Thymus (tissue), 11 donors: ENCODE measurements around the gene RAP1GAP. TPM values are rescaled to one million over a fixed set of nuclear protein-coding genes. Genes with fewer than 3 reads are reported as not detected.
A peak's percentile ranks its signal among the peaks of the same experiment; 100 is the strongest.

Experiments used
- DNase-seq, 9 donors: peaks; one replicate each; pipeline ENCODE4 v3.0.0-alpha.2; 2013; ENCODE audit warnings: low spot score in 9 of 9, low read depth in 6 of 9, missing footprints in 1 of 9
- H3K27ac ChIP-seq, 2 donors: one replicate each; pipeline ENCODE4 v1.5.1; 2013; ENCODE audit warnings: control low read depth in 1 of 2, low read depth in 1 of 2, low read length in 1 of 2, mild to moderate bottlenecking in 1 of 2, moderate library complexity in 1 of 2
- H3K27me3 ChIP-seq, 2 donors: one replicate each; pipeline ENCODE4 v1.5.1; 2013; ENCODE audit warnings: low read length in 1 of 2; ENCODE audit not compliant: control insufficient read depth in 2 of 2, insufficient read depth in 1 of 2
- H3K36me3 ChIP-seq, 2 donors: one replicate each; pipeline ENCODE4 v1.5.1; 2013; ENCODE audit warnings: low read length in 1 of 2, mild to moderate bottlenecking in 1 of 2, moderate library complexity in 1 of 2; ENCODE audit not compliant: control insufficient read depth in 2 of 2, insufficient read depth in 2 of 2
- H3K4me1 ChIP-seq, 2 donors: one replicate each; pipeline ENCODE4 v1.5.1; 2013; ENCODE audit warnings: low read length in 2 of 2; ENCODE audit not compliant: control insufficient read depth in 2 of 2, insufficient read depth in 2 of 2
- H3K4me3 ChIP-seq, 2 donors: one replicate each; pipeline ENCODE4 v1.5.1; 2013; ENCODE audit warnings: low read length in 2 of 2, control low read depth in 1 of 2, mild to moderate bottlenecking in 1 of 2
- H3K9me3 ChIP-seq, 2 donors: one replicate each; pipeline ENCODE4 v1.5.1; 2013; ENCODE audit warnings: low read length in 1 of 2, mild to moderate bottlenecking in 1 of 2; ENCODE audit not compliant: control insufficient read depth in 2 of 2, insufficient read depth in 1 of 2
- WGBS: extraction: QIAGEN DNeasy Blood & Tissue Kit; methylation state at CpG from one replicate; pipeline ENCODE4 v1.1.7; 2013; 5-methylcytosine and 5-hydroxymethylcytosine counted together
- polyA plus RNA-seq: library from polyadenylated mRNA; stranded (reverse); fragments of 200-250 nt; gene quantifications from one replicate; pipeline ENCODE4 v1.2.3, GENCODE V29; 2013
- total RNA-seq: library from RNA; stranded (reverse); fragments of 120-200 nt; gene quantifications from one replicate; pipeline ENCODE4 v1.2.4, GENCODE V29; 2013
- donor health status: healthy.

The RAP1GAP gene
- total and polyA plus RNA-seq, 2 donors = 1.6 to 3.5 TPM

DNA sequence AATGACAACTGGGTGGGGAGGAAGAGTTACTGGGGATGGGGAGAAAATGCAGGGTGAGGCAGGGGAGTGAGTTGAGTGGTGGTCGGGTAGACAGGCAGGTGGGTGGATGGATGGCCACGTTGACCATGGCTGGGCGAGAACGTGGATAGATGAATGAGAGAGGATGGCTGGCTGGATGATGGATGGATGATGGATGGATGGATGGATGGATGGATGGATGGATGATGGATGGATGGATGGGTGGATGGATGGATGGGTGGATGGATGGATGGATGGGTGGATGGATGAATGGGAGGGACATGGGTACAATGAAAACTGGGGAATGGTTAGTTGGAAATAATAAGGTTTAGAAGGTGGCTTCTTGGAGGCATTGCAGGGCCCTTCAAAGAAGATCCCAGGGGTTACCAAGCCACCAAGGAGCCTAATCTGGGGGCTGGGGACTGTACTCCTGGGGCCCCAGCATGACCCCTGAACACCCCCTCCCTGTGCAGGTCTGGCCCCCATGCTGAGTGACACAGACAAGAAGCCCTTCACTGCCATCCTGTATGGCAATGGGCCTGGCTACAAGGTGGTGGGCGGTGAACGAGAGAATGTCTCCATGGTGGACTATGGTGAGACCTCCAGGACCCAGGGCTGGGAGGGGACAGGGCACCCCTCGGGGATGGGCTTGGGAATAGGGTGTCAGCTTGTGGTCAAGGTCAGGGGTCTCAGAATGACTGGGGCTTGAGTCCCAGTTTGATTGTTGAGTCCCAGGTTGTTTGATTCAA, 92.9 kb downstream of the RAP1GAP start:
- Histone ChIP-seq H3K27ac (no peak overlapping the region), H3K27me3 (peaks cover 0 to 28% of the 10 kb centered on the region in 2 donors), H3K4me1 (peaks cover 0 to 2% of the 10 kb centered on the region in 2 donors), H3K9me3 (no peaks in the 10 kb centered on the region), H3K36me3 (no peaks in the 10 kb centered on the region), H3K4me3 (no peak overlapping the region)
- 97% methylated on average over 7 of the region's 7 CpGs for WGBS
- DNase-seq = no peak

DNA sequence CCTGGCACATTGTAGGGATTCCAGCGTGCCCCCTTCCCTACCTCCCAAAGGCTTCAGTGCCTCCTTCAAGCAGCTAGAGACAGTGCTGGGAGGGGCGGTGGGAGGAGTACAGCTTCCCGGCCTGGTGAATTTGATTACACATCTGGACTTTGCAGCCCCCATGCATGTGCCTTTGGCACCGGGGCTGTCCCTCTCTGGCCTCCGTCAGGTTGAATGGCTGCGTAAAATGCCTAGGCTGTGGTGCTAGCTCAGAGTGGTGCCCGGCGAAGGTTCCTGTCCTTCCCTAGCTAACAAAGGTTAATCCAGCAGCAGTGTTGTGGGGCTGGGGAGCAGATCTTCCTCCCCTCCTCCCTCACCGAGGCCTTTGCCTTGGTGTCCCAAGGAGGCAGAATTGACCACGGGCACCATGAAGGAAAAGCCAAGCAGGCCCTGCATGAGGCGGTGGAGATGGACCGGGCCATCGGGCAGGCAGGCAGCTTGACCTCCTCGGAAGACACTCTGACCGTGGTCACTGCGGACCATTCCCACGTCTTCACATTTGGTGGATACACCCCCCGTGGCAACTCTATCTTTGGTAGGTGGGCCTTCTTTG, 93.7 kb downstream of the RAP1GAP start:
- H3K9me3 ChIP-seq = no peaks in the 10 kb centered on the region
- peaks cover 0 to 28% of the 10 kb centered on the region in 2 donors for H3K27me3 ChIP-seq
- H3K36me3 ChIP-seq = no peaks in the 10 kb centered on the region
- H3K4me1 ChIP-seq = peaks cover 0 to 2% of the 10 kb centered on the region in 2 donors
- H3K4me3 ChIP-seq = no peak overlapping the region
- no peak for DNase-seq
- H3K27ac ChIP-seq = no peak overlapping the region
- WGBS = 97% methylated on average over 18 of the region's 18 CpGs

- Histone ChIP-seq H3K36me3 (no peaks in the 10 kb centered on the region), H3K4me3 (no peak overlapping the region), H3K9me3 (no peaks in the 10 kb centered on the region), H3K27me3 (peaks cover 0 to 30% of the 10 kb centered on the region in 2 donors), H3K4me1 (peaks cover 0 to 2% of the 10 kb centered on the region in 2 donors), H3K27ac (no peak overlapping the region)
- no peak for DNase-seq
- WGBS = 45% methylated on average over 31 of the region's 31 CpGs
Observed at GRCh38 chr1:21574466-21575151, 94.5 kb downstream of the RAP1GAP start.

GRCh38 chr1:21573971-21574465, 95.1 kb downstream of the RAP1GAP start:
- H3K27me3 ChIP-seq = peaks cover 0 to 30% of the 10 kb centered on the region in 2 donors
- no peak overlapping the region for H3K27ac ChIP-seq
- H3K9me3 ChIP-seq = no peaks in the 10 kb centered on the region
- no peak overlapping the region for H3K4me3 ChIP-seq
- peaks cover 0 to 2% of the 10 kb centered on the region in 2 donors for H3K4me1 ChIP-seq
- peak in 2 of 9 donors; percentile 12 to 33 for DNase-seq
- WGBS = 13% methylated on average over 11 of the region's 11 CpGs
- no peaks in the 10 kb centered on the region for H3K36me3 ChIP-seq

DNA sequence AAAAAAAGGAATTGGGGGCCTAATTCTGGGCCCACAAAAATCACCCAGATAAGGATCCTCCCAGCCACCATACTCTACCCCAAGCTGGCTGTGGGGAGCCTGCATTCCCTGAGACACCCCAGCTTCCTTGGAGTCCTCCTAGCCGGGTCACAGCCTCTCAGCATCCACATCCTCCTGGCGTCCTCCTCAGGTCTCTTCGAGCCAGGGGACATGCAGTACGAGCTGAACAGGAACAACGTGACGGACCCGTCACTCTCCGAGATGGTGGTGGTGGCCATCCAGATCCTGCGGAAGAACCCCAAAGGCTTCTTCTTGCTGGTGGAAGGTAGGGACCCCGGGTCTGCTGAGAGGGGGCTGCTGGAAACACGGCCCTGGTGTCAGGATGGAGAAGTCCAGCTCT, 95.7 kb downstream of the RAP1GAP start:
- WGBS = 66% methylated on average over 11 of the region's 11 CpGs

GRCh38 chr1:21572735-21573277, 96.4 kb downstream of the RAP1GAP start:
- Histone ChIP-seq H3K27me3 (peaks cover 0 to 30% of the 10 kb centered on the region in 2 donors), H3K36me3 (no peaks in the 10 kb centered on the region), H3K27ac (no peak overlapping the region), H3K4me1 (peaks cover 0 to 2% of the 10 kb centered on the region in 2 donors), H3K4me3 (no peak overlapping the region), H3K9me3 (no peaks in the 10 kb centered on the region)
- 90% methylated on average over 13 of the region's 13 CpGs for WGBS
- DNase-seq = no peak

More for the DNA sequence above, 95.7 kb downstream of the RAP1GAP start:
- H3K27me3 ChIP-seq = peaks cover 0 to 30% of the 10 kb centered on the region in 2 donors
- DNase-seq = no peak
- no peak overlapping the region for H3K4me3 ChIP-seq
- H3K27ac ChIP-seq = no peak overlapping the region
- H3K36me3 ChIP-seq = no peaks in the 10 kb centered on the region
- no peaks in the 10 kb centered on the region for H3K9me3 ChIP-seq
- peaks cover 0 to 2% of the 10 kb centered on the region in 2 donors for H3K4me1 ChIP-seq

GRCh38 chr1:21572221-21572620, 96.9 kb downstream of the RAP1GAP start:
- H3K36me3 ChIP-seq = no peaks in the 10 kb centered on the region
- H3K9me3 ChIP-seq = no peaks in the 10 kb centered on the region
- WGBS = 98% methylated on average over 6 of the region's 6 CpGs
- H3K4me1 ChIP-seq = peaks cover 0 to 2% of the 10 kb centered on the region in 2 donors
- no peak overlapping the region for H3K4me3 ChIP-seq
- no peak for DNase-seq
- peaks cover 0 to 30% of the 10 kb centered on the region in 2 donors for H3K27me3 ChIP-seq
- H3K27ac ChIP-seq = no peak overlapping the region

GRCh38 chr1:21570885-21571284, 98.3 kb downstream of the RAP1GAP start:
- 93% methylated on average over 4 of the region's 4 CpGs for WGBS
- Histone ChIP-seq H3K9me3 (no peaks in the 10 kb centered on the region), H3K4me1 (peaks cover 0 to 2% of the 10 kb centered on the region in 2 donors), H3K36me3 (no peaks in the 10 kb centered on the region), H3K27me3 (peaks cover 0 to 29% of the 10 kb centered on the region in 2 donors), H3K4me3 (no peak overlapping the region), H3K27ac (no peak overlapping the region)
- DNase-seq = no peak
